ENCODE measurements around the gene ADGRF3.
A peak's percentile ranks its signal among the peaks of the same experiment; 100 is the strongest.

The ADGRF3 gene

GRCh38 chr2:26281226-26281625 is 65.4 kb downstream of the ADGRF3 start:
- H3K4me3 ChIP-seq (replicated peaks; ENCODE audit: low read depth, low read length), result no peak overlapping the region
- no peak for DNase-seq (ENCODE audit: low read depth)
- TF ChIP-seq CTCF (IDR thresholded peaks at IDR 0.05; ENCODE audit: low read length, missing control alignments), result no peak

DNA sequence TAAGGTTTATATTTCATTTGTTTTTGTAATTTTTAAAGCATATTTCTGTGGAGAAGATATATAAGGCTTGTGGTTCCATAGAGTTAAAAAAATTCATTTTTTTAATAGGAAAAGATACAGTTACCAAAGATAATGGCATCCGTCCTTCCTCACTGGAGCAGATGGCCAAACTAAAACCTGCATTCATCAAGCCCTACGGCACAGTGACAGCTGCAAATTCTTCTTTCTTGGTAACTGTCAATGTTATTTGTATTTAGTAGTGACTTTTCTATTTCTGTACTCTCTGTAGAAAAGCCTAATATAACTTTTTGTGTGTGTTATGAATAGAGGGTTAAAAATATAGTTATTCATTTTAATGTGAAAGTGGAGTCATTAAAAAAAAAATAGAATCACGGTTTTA is 66.7 kb downstream of the ADGRF3 start:
- no peak for DNase-seq (ENCODE audit: low read depth)
- H3K4me3 ChIP-seq (replicated peaks; ENCODE audit: low read depth, low read length), result no peak overlapping the region
- TF ChIP-seq CTCF (IDR thresholded peaks at IDR 0.05; ENCODE audit: low read length, missing control alignments), result no peak

DNA sequence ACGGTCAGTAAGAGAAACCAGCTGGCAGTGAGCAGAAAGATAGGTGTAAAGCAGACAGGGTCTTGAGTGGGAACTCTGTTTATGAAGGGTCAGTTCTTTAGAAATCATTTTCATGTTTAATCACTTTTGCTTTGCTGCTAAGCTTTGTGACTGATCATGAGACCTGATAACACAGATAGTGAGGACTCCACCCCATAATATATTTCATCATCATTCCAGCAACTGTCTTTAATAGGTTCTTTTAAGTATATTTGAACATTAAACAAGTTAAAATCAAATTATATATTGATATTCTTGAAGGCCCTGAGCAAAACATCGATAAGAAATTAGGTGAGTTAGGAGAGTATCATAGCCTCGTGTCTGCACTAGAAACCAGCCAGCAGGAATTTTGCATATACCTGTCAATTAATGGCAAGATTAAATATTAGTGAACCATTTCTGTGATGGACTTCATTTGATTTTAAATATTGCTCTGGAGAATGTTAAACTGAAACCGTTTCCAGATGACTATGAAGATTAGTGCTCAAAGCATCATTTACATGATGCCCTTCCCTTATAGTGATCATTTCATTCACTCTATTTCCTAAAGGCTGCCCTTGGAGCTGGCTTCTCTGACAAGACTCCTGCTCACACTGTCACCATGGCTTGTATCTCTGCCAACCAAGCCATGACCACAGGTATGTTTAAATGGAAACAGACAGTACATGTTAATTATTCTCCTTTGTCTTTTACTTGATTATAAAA is 69.9 kb downstream of the ADGRF3 start:
- TF ChIP-seq CTCF (IDR thresholded peaks at IDR 0.05; ENCODE audit: low read length, missing control alignments), result no peak
- no peak for DNase-seq (ENCODE audit: low read depth)
- no peak overlapping the region for H3K4me3 ChIP-seq (replicated peaks; ENCODE audit: low read depth, low read length)

DNA sequence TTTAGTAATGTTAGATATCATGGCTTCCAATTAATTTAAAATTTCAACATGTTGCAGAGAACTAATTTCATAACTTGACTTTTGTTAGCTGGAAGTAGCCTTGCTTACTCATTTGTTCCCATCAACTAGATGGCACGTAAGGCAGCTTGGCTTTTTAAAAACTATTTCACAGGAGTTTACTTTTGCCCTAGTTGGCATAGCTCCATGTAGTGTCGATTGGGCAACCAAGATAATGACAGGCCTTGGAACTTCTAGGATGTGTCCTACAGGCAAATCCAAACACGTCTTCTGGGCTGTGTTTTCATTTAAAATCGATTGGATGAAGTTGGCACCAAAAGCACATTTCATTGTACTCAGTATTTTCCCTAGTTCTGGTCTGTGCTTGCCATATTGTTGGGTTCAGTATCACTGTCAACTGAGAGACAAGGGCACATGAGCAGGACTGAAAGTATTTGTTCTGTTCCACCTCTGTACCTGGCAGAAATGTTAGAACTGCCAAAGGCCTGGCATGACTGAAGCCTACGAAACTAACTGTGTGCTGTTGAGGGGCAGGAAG is 72.5 kb downstream of the ADGRF3 start:
- DNase-seq (ENCODE audit: low read depth), result peak; percentile 99
- peak overlapping the region; percentile 9 for H3K4me3 ChIP-seq (replicated peaks; ENCODE audit: low read depth, low read length)
- TF ChIP-seq CTCF (IDR thresholded peaks at IDR 0.05; ENCODE audit: low read length, missing control alignments), result no peak

DNA sequence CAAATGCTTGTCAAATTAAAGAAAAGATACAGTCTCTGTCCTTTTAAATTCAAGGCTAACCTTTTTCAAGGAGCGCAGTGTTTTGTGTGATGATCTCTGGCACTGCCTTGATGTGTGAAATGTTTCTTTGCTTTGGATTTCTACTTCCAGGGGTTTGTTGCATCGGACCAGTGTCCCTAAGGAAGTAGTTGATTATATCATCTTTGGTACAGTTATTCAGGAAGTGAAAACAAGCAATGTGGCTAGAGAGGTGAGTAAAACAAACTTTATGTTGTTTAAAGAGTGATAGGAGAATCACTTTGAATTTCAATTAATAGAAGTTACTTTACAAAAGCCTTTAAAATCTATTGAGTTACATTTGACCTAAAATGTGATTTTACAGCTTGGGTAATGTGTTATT is 73.1 kb downstream of the ADGRF3 start:
- peak; percentile 25 for DNase-seq (ENCODE audit: low read depth)
- H3K4me3 ChIP-seq (replicated peaks; ENCODE audit: low read depth, low read length), result no peak overlapping the region
- no peak for TF ChIP-seq CTCF (IDR thresholded peaks at IDR 0.05; ENCODE audit: low read length, missing control alignments)

- H3K4me3 ChIP-seq (replicated peaks; ENCODE audit: low read depth, low read length), result no peak overlapping the region
- DNase-seq (ENCODE audit: low read depth), result no peak
- no peak for TF ChIP-seq CTCF (IDR thresholded peaks at IDR 0.05; ENCODE audit: low read length, missing control alignments)
Observed at GRCh38 chr2:26270373-26270772, 76.2 kb downstream of the ADGRF3 start.

All from fibroblast of pulmonary artery (primary cell).